DMS53 treated with DMSO at 0.1 percent for 48 hours (cell line): Measurements from ENCODE around the gene OCLN.
"Not testable (repeated sequence)": the region's sequence is repeated elsewhere in the genome, so short reads cannot be mapped to it uniquely, and the experiment has no call there.

ENCODE experiments used
- DNase-seq: peaks from one replicate; lab custom pipeline; 2025; ENCODE audit not compliant: unreplicated experiment; lab: John Stamatoyannopoulos, UW

OCLN gene

DNA sequence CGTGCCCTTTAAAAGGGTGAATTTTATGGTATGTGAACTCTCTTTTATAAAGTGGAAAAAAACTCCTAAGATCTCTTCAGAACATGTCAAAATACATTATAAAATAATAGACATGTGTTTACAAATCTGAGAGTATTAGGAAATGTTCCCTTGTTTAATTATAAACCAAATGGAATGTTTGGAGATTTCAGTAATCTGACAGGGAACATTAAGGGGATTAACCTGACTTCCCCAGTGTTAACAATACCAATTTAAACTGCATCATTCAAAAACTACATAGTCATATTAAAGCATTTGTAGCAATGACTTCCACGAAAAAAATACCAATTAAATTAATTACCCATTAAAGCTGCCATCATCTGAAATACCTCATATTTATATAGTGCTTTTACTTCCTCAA lies 1.6 kb upstream of the OCLN start:
- DNase-seq, result no peak

DNA sequence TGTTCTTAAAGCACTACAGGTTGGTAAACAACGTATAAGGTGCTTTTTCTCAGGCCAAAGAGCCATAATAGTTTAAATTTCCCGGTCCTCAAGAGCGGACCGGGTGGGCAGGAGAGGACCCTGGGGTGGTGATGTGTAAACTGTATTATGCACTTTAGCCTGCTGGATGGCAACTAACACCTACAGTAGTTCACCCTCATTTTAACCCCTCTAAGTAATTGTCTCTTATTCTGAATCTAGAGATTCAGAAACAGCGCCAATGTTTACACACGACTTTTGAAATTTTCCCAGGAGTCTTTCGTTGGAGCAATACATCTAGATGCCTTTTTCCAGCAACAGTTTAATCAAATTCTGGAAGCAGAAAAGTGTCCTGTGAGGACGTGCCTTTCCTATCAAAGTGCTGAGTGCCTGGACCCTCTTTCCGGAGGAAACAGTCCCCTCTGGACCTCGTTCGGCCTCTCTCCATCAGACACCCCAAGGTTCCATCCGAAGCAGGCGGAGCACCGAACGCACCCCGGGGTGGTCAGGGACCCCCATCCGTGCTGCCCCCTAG lies 676 bp upstream of the OCLN start:
- DNase-seq, result peak; percentile 21

DNA sequence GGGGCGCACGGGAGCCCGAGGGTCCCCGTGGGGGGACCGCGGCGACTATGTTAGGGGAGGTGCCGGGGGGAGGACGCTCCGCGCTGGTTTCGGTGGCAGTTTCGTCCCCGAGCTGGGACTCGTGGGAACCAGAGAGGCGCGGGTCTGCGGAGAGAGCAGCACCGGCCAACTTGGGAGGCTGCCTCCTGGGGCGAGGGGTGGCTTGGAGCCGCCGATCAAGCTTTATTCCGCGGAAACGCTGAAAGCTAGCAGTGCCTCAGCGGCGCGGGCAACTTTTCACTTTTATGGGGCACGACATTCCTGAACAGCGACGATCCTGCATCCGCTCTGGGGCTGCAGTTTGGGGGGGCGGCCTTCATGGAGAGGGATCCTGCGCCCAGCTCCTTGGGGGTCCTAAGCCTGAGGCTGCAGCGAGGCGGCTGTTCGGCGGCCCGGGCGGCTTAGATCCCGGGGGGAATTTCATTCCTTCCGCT lies 369 bp downstream of the OCLN start:
- no peak for DNase-seq

DNA sequence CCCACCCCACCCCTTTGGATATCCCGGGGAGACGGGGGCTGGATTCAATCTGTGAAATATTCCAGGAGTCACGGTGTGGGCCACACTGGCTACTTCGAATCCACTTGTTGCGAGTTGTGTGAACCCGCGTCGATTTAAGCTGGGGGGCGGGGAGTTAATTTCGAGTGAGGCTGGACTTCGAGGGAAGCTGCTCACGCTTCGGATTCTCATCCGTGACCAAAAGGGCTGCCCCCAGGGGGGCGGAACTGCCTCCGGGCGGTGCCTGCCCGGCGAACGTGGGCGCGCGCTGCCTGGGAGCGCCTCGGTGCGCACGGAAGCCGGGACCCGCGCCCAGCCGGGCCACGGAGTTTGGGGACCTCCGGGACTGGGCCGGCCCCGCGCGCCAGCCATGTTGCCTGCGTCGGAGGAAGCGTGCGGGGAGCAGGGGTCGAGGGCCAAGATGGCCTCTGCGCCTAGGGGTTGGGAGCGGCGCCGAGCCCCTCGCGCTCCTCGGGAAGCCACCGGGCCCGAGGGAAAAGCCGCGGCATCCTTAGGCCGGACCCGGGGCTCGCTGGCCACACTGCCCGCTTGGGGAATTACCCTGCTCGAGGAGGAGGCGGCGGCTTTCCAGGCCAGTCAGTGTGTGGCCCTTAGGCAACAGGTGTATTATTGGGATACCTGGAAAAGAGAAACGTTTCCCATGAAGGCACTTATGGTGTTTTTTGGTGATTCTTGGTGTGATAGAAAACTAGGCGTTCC lies 975 bp downstream of the OCLN start:
- peak; percentile 35 for DNase-seq

DNA sequence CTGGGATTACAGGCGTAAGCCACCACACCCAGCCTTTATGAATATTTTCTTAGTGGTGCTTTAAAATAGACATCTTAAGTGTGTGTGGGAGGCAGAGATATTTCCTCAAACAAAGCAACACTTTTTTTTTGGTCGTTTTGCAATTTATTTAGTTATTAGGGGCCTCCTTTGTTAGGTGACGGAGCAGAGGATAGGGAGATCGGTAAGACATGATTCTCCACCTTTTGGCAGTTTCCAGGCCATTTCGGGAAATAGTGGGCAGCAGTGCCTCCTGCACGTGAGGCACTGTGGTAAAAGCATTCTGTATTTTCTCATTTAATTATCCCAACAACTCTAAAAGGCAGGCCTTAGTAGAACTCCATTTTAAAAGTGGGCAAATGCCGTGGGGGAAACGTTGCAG lies 1.9 kb downstream of the OCLN start:
- no peak for DNase-seq

DNA sequence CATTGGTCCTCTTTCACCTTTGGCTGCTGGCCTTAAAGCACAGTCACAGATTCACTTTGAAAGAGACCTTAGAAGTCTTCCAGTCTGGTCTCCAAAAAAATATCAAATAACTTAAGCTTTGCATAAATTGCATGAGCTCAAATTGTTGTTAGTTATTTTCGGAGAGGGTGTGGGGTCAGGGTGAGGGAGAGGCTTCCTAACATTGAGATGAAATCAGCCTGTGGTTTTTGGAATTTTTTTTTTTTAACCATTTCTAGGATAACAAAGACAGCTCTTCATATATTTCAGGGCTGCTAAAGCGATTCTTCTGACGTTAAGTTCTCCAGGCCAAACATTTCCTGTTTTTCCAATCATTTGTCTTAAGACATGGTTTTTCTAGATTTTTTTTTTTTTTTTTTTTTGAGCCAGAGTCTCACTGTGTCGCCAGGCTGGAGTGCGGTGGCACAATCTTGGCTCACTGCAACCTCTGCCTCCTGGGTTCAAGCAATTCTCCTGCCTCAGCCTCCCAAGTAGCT lies 4.5 kb downstream of the OCLN start:
- no peak for DNase-seq

DNA sequence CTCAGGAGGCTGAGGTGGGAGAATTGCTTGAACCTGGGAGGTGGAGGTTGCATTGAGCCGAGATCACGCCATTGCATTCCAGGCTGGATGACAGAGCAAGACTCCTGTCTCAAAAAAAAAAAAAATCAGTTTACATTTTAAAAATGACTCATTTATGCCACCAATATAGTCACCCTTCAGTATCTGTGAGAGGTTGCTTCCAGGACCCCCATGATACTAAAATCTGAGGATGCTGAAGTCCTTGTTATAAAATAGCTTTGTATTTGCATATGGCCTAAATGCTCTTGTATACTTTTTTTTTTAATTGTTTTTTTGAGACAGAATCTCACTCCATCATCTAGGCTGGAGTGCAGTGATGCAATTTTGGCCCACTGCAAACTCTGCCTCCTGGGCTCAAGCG lies 5.8 kb downstream of the OCLN start:
- no peak for DNase-seq

DNA sequence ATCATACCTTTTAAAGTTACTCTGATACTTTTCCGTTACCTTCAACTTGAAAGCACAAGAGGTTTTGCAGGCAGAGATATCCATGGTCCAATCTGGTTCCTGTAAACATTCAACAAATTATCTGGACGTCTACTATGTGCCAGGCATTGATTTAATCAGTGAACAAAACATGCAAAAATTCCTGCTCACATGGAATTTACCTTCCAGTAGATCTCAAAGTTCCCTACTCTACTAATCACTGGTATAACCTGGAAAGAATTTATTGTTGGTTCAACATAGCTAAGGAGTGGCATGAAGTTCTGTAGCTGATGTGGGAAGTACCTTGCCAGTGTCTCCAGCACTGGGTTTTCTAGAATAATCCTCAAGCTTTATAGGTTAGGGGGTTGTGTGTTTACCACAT lies 9.8 kb downstream of the OCLN start:
- no peak for DNase-seq

DNA sequence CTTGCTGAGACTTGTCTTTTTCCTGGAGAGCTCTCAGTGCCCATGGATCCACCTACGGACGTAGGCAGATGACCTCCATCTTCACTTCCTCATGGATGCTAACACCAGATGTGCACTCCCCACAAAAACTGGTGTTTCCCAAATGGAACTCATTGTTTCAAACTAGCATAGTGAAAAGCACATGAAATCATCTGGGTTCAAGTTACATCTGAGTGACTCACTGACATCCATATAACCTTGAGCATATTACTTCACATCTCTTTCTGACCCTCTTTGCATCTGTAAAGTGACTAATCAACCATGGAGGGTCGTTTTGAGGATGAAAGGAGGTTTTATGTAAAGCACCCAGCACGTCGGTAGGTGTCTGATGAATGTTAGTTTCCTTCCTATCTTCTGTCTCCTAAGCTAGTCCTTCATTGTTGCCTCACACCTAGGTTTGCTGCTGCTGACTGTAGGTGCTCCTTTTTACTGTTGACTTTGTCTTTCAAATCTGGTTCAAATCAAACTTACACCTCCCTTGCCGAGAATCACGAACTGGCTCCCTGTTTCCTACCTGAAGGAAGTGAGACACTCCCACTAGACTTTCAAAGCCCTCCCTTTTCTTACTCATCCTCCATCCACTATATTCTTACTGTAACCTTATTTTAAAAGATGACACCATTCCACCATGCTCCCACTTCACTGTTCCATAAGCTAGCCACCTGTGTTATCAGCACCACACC lies 10.3 kb downstream of the OCLN start:
- DNase-seq, result no peak

DNA sequence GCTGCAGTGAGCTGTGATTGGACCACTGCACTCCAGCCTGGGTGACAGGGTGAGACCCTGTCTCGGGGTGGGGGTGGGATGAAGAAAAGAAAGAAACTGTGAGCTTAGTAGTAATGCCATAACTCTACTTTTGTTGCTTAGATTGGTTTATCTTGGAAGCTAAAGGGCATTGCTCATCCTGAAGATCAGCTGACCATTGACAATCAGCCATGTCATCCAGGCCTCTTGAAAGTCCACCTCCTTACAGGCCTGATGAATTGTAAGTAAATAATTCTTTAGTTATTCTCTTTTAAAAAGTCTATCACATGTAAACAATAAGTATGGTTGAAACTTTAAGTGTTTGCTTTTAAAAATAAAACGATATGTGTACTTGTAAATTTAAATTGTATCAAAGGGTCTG lies 11.4 kb downstream of the OCLN start:
- DNase-seq, result no peak

DNA sequence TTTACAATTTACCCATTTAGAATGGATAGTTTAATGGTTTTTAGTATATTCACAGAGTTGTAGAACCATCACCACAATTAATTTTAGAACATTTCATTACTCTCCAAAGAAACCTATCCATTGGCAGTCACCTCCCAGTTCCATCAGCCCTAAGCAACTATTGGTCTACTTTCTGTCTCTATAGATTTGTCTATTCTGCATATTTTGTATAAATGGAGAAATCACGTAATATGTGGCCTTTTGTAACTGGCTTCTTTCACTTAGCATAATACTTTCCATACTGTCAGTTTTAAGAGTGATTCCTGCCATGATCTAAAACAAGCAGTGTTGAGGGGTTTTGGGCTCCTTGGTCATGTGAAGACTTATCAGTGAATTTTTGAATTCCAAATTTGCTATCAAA lies 12.7 kb downstream of the OCLN start:
- DNase-seq, result no peak

DNA sequence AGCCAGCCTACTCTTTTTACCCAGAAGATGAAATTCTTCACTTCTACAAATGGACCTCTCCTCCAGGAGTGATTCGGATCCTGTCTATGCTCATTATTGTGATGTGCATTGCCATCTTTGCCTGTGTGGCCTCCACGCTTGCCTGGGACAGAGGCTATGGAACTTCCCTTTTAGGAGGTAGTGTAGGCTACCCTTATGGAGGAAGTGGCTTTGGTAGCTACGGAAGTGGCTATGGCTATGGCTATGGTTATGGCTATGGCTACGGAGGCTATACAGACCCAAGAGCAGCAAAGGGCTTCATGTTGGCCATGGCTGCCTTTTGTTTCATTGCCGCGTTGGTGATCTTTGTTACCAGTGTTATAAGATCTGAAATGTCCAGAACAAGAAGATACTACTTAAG lies 16.6 kb downstream of the OCLN start:
- no peak for DNase-seq

DNA sequence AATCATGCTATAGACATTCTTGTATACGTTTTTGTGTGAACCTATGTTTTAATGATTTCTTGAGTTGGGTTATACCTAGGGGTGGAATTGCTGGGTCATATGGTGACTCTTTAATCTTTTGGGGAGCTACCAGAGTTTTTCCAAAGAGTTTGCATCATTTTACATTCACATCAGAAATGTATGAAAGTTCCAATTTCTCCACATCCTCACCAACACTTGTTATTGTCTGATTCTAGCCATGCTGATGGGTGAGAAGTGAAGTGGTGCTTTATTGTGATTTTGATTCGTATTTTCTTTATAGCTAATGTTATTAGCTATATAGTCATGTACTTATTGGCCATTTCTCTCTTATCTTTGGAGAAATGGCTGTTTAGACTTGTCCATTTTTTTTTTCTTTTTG lies 18.1 kb downstream of the OCLN start:
- DNase-seq, result no peak

DNA sequence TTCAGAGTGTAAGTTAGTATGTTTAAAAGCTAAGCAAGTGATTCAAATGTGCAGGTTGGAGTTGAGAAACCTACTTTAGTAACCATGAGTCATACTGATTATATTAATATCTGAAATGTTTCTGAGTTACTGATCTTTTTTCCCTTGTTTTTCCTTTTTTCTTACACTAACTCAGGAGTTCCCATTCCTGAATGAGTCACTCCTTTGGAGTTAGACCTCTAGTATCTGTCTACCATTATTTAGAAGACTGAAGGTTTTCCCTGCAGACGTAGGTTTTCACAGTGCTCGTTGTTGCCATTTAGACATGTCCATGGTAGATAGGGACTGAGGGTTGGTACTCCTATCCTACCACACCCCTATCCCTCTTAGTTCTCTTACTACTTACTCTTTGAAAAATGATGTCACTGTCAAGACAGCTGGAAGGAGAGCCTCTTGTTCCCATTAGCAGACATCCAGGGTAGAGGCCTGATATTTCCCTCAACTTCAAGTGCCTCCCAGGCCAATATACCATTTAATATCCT lies 20.2 kb downstream of the OCLN start:
- no peak for DNase-seq

DNA sequence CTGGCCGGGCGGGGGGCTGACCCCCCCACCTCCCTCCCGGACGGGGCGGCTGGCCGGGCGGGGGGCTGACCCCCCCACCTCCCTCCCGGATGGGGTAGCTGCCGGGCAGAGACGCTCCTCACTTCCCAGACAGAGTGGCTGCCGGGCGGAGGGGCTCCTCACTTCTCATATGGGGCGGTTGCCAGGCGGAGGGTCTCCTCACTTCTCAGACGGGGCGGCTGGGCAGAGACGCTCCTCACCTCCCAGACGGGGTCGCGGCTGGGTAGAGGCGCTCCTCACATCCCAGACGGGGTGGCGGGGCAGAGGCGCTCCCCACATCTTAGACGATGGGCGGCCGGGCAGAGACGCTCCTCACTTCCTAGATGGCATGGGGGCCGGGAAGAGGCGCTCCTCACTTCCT lies 23.0 kb downstream of the OCLN start:
- not testable (repeated sequence) for DNase-seq

DNA sequence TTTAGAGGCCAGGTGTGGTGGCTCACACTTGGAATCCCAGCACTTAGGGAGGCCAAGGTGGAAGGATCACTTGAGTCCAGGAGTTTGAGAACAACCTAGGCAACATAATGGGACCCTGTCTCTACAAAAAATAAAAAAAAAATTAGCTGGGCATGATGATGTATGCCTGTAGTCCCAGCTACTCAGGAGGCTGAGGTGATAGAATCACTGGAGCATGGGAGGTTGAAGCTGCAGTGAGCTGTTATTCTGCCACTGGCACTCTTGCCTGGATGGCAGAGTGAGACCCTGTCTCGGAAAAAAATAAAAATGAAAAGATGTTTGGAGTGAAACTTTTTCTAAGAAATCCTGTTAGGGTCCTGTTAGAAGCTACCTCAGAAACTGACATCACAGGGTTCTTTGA lies 24.2 kb downstream of the OCLN start:
- no peak for DNase-seq

DNA sequence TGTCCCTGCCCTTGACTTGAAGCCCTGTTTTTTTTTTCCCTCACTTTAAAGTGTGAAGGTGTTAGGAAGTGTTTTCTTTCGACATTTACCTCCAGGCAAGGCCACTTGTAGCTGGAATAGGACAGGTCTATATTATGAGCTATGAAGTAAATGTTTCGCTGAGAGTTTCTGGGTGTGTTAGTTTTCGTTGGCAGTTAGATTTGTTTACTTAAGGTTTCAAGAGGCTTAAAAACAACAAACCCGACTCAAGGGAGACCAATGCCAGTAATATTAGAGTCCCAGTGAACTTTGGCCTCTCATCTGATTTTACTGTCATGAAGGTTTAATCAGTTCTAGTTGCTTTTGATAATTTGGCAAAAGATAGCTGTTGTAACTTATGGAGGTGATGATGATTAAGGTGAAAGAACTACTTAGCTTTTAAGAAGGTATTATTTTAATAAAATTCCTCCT lies 25.2 kb downstream of the OCLN start:
- peak; percentile 93 for DNase-seq

DNA sequence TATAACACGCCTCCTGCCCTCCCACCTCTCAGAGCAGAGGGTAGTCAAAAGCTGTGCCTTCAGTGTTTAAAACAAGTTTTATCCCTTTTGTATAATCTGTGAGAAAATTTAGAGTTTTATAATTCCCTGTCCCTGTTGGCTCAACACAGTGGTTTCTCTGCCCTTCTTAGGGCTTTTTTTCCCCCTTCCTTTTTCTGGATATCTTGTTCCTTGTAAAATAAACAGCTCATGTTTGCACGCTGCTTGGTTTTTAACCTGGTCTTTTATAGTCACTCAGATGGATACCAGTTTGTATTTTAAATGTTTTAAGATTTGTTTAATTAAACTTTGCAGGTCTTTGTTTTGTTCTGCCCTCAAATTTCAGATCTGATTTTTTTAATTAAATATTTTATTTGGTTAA lies 26.7 kb downstream of the OCLN start:
- no peak for DNase-seq

DNA sequence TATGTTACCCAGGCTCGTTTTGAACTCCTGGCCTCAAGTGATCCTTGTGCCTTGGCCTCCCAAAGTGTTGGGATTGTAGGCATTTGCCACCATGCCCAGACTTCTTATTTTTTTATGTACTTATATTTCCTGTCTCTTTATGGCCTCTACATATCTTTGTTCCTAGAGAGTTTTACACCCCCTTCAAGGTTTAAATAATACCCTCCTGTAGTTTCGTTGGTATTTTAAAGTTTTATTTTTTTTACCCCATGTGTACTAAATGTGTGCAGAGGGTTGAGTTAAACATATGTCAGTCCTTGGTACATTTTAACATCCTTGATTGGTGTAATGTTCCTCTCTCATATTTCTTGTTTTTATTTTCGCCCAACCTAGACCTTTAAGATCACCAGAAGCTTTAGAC lies 29.4 kb downstream of the OCLN start:
- no peak for DNase-seq

DNA sequence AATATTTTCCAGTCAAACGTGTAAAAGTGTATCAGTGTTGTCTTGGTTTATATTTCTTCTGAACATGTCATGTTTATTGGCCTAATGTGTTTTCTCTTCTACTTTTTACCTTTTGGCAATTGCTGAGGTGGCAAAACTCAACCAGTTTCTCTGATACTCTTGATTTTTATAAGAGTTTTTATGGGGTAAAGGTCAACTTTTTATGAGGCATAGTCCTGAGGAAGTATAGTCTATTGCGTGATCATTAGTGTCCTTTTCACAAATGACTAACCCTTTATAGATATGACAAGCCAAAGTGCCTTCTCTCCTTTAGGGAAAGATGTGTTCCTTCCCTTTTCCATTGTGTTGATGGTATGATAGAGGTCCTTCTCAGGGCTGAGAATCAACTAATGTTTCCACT lies 32.9 kb downstream of the OCLN start:
- DNase-seq, result no peak

DNA sequence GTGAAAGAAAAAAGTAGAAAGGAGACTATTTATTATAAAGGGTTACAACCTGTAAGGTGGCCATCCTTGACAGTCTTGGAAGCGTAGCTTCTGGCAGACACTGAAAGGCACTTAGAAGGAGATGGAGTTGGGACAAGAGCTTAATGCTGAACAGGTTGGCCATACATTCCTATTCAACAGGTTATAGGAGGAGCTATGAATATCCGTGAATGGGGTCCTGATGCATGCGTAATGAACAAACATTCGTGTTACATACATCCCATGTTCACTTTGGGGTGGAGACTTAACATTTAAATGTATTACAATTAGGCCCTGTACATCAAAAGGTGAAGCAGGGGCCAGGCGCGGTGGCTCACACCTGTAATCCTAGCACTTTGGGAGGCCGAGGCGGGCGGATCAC lies 34.1 kb downstream of the OCLN start:
- no peak for DNase-seq
